GM18907 (cell line): ENCODE results near the gene TRAF3IP1.
"Not testable (repeated sequence)": the region's sequence is repeated elsewhere in the genome, so short reads cannot be mapped to it uniquely, and the experiment has no call there.

Experiments used
- ATAC-seq: cut with Tn5 transposase; IDR thresholded peaks from one replicate; pipeline ENCODE4 v1.9.1; 2021; ENCODE audit warnings: mild to moderate bottlenecking, moderate library complexity; ENCODE audit not compliant: unreplicated experiment

The TRAF3IP1 gene

GRCh38 chr2:238404406-238405216 is 84.3 kb downstream of the TRAF3IP1 start:
- ATAC-seq, result no peak

DNA sequence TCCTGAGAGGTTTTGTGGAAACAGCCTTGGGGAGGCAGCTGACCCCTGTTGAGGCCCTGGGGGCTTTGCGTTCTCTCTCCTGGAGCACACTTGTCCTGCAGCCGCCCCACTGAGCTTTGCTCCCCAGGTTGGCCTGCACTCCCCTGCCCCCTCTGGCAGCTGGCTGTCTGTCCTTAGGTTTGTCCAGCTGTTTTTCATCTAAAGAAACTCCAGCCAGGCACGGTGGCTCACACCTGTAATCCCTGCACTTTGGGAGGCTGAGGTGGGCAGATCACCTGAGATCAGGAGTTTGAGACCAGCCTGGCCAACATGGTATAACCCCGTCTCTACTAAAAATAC is 84.9 kb downstream of the TRAF3IP1 start:
- not testable (repeated sequence) for ATAC-seq

DNA sequence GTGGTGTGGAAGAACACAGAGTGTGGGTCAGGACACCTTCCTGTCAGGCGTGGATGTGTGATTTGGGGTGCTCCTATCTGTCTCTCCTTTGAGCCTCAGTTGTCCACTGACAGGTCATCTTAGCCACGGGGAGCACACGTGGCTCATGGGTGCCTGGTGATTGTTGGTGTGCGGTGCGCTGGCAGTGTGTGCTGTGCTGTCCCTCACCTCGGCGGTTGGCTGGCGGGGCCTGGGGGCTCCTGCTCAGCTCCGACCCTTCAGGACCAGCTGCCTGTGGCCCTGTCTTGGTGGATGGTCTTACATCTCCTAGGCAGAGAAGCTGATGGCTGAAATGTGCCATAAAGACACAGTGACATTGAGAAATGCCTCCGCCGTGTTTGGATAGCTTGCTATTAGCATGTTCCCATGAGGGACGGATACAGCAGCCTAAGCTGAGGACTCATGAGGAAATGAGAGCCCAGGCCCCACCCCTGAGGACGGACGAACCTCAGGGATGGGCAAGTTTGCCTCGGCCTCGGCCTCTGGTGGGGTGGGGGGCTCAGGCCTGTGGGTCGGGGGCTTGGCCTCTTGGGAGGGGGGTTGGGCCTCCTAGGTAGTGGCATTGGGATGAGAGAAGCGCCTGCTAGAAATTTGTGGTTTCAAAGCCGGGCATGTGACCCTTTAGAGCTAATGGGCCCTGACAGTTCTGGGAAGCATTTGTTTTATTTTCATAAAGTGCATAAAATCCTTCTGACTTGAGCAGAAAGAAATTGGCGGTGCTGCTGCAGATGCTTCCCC is 86.1 kb downstream of the TRAF3IP1 start:
- ATAC-seq, result no peak

DNA sequence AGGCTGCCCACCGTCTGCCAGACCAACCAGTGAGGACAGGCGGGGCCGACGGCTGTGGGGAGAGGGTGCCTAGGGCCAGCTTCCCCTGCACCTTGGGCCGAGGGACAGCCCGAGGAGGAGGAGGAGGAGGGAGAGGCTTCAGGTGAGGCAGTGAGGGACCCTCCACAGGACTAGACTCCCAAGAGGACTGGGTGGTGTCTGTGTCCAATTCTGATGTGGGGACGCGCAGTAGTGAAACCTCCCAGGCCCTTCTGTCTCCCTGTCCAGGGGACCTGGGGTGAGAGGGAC is 86.6 kb downstream of the TRAF3IP1 start:
- no peak for ATAC-seq

- no peak for ATAC-seq
Measured at GRCh38 chr2:238407566-238407965, 87.2 kb downstream of the TRAF3IP1 start.

GRCh38 chr2:238408615-238409340 is 88.5 kb downstream of the TRAF3IP1 start:
- ATAC-seq, result no peak

DNA sequence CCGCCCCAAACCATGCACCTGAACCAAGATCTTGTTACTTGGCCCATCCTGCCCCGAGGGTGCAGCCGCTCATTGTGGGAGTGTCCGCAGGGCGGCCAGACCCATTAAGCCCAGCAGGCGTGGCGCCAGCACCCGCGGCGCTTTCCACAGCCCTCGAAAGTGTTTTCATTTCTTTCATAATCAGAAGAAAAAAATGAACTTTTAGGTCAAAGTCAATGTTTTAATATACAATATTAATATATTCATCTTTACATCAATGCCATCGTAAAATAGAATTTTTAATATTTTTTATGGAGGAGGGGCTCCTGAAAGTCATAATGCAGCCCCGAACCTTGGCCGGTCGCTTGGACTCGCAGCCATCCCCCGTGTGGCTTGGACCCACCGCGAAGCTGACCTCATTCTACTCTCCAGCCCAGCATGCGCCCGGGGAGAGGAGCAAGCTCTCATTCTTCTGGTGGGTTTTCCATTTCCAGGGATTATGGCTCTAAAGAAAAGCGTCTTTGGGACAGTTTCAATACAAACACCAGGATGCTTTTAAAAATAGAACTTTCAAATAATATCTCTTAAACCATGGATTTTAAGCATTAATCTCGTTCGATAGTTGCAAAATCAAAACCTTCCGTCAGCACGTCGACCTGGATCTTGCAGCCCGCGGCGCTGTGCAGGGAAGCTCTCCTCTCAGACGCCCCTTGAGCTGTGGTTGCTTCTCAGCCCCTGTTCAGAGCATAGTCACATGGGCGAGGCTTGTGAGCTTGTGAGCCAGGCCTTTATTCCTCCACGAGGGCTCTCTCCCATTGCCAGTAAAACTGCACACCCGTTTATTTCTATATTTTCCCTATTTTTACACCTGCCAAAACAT is 89.3 kb downstream of the TRAF3IP1 start:
- no peak for ATAC-seq

DNA sequence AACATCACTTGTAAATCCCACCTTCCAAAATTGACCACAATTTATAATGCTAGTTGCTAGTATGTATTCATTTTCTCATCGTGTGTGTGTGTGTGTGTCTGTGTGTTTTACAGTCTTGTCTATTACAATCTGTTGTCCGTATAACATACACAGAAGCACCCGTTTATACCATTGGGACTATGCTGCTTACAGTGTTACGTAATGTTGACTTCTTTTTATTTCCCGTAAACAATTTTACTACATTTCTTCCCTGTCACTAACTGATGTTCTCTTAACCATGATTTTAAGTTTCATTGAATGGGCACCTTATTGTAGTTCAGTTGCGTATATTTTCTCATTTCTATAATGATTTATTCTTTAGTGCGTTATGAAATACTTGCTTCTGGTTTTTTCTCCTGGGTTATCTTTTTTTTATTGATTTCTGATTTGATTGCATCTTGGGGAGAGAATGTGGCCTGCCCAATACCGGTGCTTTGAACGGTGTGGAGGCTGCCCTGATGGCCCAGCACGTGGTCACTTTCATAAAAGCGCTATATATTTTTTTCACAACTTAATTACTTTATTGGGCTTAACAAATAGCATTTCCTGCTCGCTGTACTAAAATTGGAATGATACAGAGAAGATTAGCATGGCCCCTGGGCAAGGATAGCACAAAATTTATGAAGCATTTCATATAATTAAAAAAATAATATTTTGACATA is 91.9 kb downstream of the TRAF3IP1 start:
- no peak for ATAC-seq

DNA sequence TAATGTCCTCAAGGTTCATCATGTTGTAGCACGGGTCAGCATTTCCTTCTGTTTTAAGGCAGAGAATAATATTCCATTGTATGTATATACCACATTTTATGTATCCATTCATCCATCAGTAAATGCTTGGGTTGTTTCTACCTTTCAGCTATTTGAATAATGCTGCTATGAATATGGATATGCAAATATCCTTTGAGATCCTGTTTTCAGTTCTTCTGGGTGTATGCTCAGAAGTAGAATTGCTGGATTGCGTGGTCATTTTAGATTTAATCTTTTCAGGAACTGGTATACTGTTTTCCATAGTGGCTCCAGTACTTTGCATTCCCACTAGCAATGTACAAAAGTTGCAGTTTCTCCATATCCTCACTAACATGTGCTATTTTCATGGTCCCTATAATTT is 93.0 kb downstream of the TRAF3IP1 start:
- ATAC-seq, result no peak

DNA sequence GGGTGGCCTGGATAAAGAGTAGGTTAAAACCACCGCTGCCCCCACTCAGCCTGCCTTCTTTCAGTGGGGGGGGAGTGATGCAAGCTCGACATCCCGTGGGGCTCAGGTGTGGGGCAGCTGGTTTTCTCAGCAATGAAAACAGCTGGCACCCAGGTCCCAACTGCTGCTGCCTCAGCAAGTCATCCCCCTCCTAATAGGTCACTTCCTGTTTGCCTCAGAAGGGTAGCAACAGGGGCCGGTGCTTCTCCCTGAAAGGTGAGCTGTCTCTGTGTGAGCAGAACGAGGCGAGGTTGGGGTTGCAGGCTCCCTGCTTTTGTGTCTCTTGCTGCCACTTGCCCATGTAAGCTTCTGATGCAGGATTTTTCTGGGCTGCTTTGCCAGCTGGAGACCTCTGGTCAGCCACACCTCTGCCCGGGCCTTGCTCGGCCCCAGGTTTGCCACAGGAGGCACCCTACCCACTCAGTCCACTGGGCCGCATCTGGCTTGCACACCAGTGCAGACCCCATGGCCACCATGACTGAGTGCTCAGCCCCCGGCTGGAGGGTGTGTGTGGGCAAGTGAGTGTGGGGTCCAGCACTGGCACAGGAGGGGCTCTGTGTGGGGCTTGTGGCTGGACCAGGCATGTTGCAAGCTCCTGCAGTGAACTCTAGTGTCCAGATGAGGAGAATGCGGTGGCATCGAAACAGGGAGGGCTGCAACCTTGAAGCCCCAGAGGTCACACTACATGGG is 94.9 kb downstream of the TRAF3IP1 start:
- no peak for ATAC-seq

GRCh38 chr2:238415893-238416292 is 95.6 kb downstream of the TRAF3IP1 start:
- no peak for ATAC-seq

- no peak for ATAC-seq
Measured at GRCh38 chr2:238418196-238418998, 98.1 kb downstream of the TRAF3IP1 start.

- no peak for ATAC-seq
Measured at GRCh38 chr2:238418999-238419546, 98.8 kb downstream of the TRAF3IP1 start.

- ATAC-seq, result no peak
Measured at GRCh38 chr2:238420442-238420841, 100.1 kb downstream of the TRAF3IP1 start.

GRCh38 chr2:238420878-238421694 is 100.8 kb downstream of the TRAF3IP1 start:
- ATAC-seq, result no peak

- ATAC-seq, result no peak
Measured at GRCh38 chr2:238421695-238422035, 101.3 kb downstream of the TRAF3IP1 start.

GRCh38 chr2:238422285-238422684 is 102.0 kb downstream of the TRAF3IP1 start:
- no peak for ATAC-seq

GRCh38 chr2:238422940-238423339 is 102.6 kb downstream of the TRAF3IP1 start:
- no peak for ATAC-seq
